HepG2 (cell line): ENCODE data around the gene KIF26B. TPM values are rescaled to one million over a fixed set of nuclear protein-coding genes. Genes with fewer than 3 reads are reported as not detected.

Source experiments
- ATAC-seq: fragments of 200-7000 bp; cut with Tn5 transposase; 3 replicates; pipeline ENCODE4 v1.9.1; 2020; ENCODE audit warnings: mild to moderate bottlenecking, moderate library complexity
- BruUV-seq: library from RNA; stranded (reverse); fragments of 400-500 nt; replicated peaks from 2 replicates; lab custom pipeline; 2021; lab: Mats Ljungman, UMichigan
- CTCF ChIA-PET: fragments of 300-600 bp; formaldehyde crosslinking; extraction: SDS; loops from one replicate; lab custom pipeline; 2021; ENCODE audit warnings: low total read pairs, inconsistent platforms, low intra/inter-chr PET ratio; lab: Yijun Ruan, JAX
- POLR2A ChIA-PET: fragments of 350-600 bp; sonication (Branson Sonifier 250); formaldehyde crosslinking; loops from one replicate; lab custom pipeline; 2020; ENCODE audit warnings: antibody characterized with exemption, inconsistent platforms; lab: Yijun Ruan, JAX
- DNase-seq: peaks from one replicate; pipeline ENCODE4 v3.0.0-alpha.2; 2015; ENCODE audit warnings: low spot score
- FAIRE-seq: peaks from 3 replicates; lab custom pipeline; 2011; peaks lifted over from hg19 to GRCh38; lab: Jason Lieb, UNC
- H2AFZ ChIP-seq: one replicate; pipeline ENCODE4 v1.6.1; 2011; ENCODE audit warnings: low read length, inconsistent platforms
- H3K27ac ChIP-seq: fragments of 300-600 bp; 3 replicates; pipeline ENCODE4 v1.8.0; 2011; ENCODE audit warnings: mixed run types, mild to moderate bottlenecking, mixed read lengths, low read length, inconsistent platforms; ENCODE audit not compliant: insufficient read depth; ENCODE audit errors: extremely low read length
- H3K27me3 ChIP-seq, 2 experiments: fragments of 200-600 bp in 1 of 2; 2 replicates in 1 of 2; 3 replicates in 1 of 2; pipeline versions ENCODE4 v1.6.0 to v1.8.0; 2011; ENCODE audit warnings: low read length in 2 of 2, mild to moderate bottlenecking in 2 of 2, moderate library complexity in 2 of 2, inconsistent platforms in 1 of 2; ENCODE audit not compliant: insufficient read depth in 2 of 2, control insufficient read depth in 1 of 2
- H3K36me3 ChIP-seq, 2 experiments: fragments of 200-600 bp in 1 of 2; replicated peaks in 1 of 2; 2 replicates in 1 of 2; 3 replicates in 1 of 2; pipeline versions ENCODE4 v1.5.1 to v1.8.0; 2011; ENCODE audit warnings: low read length in 2 of 2, inconsistent platforms in 1 of 2; ENCODE audit not compliant: insufficient read depth in 2 of 2, control insufficient read depth in 1 of 2
- H3K4me1 ChIP-seq: 2 replicates; pipeline ENCODE4 v1.5.1; 2012; ENCODE audit warnings: low read length, inconsistent platforms; ENCODE audit not compliant: insufficient read depth
- H3K4me2 ChIP-seq: 2 replicates; pipeline ENCODE4 v1.6.0; 2011; ENCODE audit warnings: low read depth, low read length, inconsistent platforms
- H3K4me3 ChIP-seq, 3 experiments: fragments of 200-600 bp in 1 of 3; sonication (generic), shearing (Covaris generic) in 1 of 3; replicated peaks in 1 of 3; 2 replicates each; pipeline ENCODE4 v1.5.1; 2011 to 2016; ENCODE audit warnings: low read length in 3 of 3, inconsistent platforms in 2 of 3, low read depth in 2 of 3, mild to moderate bottlenecking in 2 of 3, control low read depth in 1 of 3, mixed read lengths in 1 of 3; ENCODE audit not compliant: insufficient read depth in 1 of 3
- H3K79me2 ChIP-seq: one replicate; pipeline ENCODE4 v1.6.1; 2011; ENCODE audit warnings: low read length, inconsistent platforms; ENCODE audit not compliant: insufficient read depth
- H3K9ac ChIP-seq: 2 replicates; pipeline ENCODE4 v1.6.0; 2011; ENCODE audit warnings: mild to moderate bottlenecking, low read depth, low read length, inconsistent platforms; ENCODE audit not compliant: insufficient read depth
- H3K9me3 ChIP-seq: 2 replicates; pipeline ENCODE4 v1.5.1; 2012; ENCODE audit warnings: mild to moderate bottlenecking, low read length
- H4K20me1 ChIP-seq: 2 replicates; pipeline ENCODE4 v1.6.0; 2011; ENCODE audit warnings: inconsistent platforms, mild to moderate bottlenecking, low read length, moderate library complexity; ENCODE audit not compliant: insufficient read depth
- ARID5B ChIP-seq: IDR thresholded peaks from 2 replicates; pipeline ENCODE4 v1.4.0; 2020; ENCODE audit warnings: mild to moderate bottlenecking, missing genetic modification reagents
- ASH2L ChIP-seq: fragments of 300-600, 200-600 bp; sonication (generic); IDR thresholded peaks from 2 replicates; pipeline ENCODE4 v1.7.0; 2017; ENCODE audit warnings: low read depth, mild to moderate bottlenecking, moderate library complexity, mixed read lengths, low read length; ENCODE audit not compliant: insufficient read length
- EP300 ChIP-seq, 3 experiments: sonication (generic) in 1 of 3; formaldehyde crosslinking in 1 of 3; IDR thresholded peaks; 2 replicates each; pipeline versions ENCODE4 v1.5.1 to v1.6.1; 2011 to 2020; ENCODE audit warnings: low read depth in 2 of 3, low read length in 2 of 3, borderline replicate concordance in 1 of 3, improper control_type of control experiment in 1 of 3, mild to moderate bottlenecking in 1 of 3, missing genetic modification reagents in 1 of 3, moderate library complexity in 1 of 3
- THAP7 ChIP-seq: sonication (generic); formaldehyde crosslinking; IDR thresholded peaks from 2 replicates; pipeline ENCODE4 v1.8.1; 2023; ENCODE audit warnings: mild to moderate bottlenecking, missing genetic modification reagents
- U2AF1 ChIP-seq: fragments of 200-400 bp; formaldehyde crosslinking; optimal IDR thresholded peaks from 2 replicates; pipeline ENCODE3; 2017; ENCODE audit warnings: mild to moderate bottlenecking, low read depth, low read length
- ZNF333 ChIP-seq: sonication (generic); formaldehyde crosslinking; IDR thresholded peaks from 2 replicates; pipeline ENCODE4 v1.4.0; 2020; ENCODE audit warnings: mild to moderate bottlenecking, missing genetic modification reagents, borderline replicate concordance
- ZNF704 ChIP-seq: sonication (generic); formaldehyde crosslinking; IDR thresholded peaks from 2 replicates; pipeline ENCODE4 v1.8.1; 2023; ENCODE audit warnings: mild to moderate bottlenecking, inconsistent platforms, moderate library complexity, missing genetic modification reagents, borderline replicate concordance
- WGBS: methylation state at CpG from one replicate; pipeline ENCODE4 v1.1.6; 2017; ENCODE audit warnings: low lambda C conversion rate; 5-methylcytosine and 5-hydroxymethylcytosine counted together
- in situ Hi-C: cut with HindIII; loops from 2 replicates; pipeline ENCODE4 v1.10.0; 2017; ENCODE audit warnings: low pct_unique_long_range_greater_than_20kb; ENCODE audit not compliant: extremely low pct_ligation_motif_present
- intact Hi-C: fragments of 100-400 bp; cut with micrococcal nuclease; formaldehyde crosslinking; loops from one replicate; pipeline ENCODE4 v1.10.0; 2022; ENCODE audit not compliant: unreplicated experiment
- polyA plus RNA-seq, 8 experiments: library from polyadenylated mRNA; depleted of rRNA in 3 of 8; stranded (reverse) in 7 of 8; unstranded in 1 of 8; fragments of >200 nt; fragmentation: Illumina TruSeq in 4 of 8; extraction: Trizol in 4 of 8; gene quantifications; 2 replicates each; pipeline versions ENCODE4 v1.2.1 to v1.2.3, GENCODE V29; 2011 to 2016; ENCODE audit warnings: low read depth in 4 of 8, missing spikeins in 1 of 8, mixed read lengths in 1 of 8; ENCODE audit not compliant: insufficient read depth in 1 of 8
- total RNA-seq, 5 experiments: library from RNA; depleted of rRNA; stranded (reverse); fragments of >200 nt; fragmentation: Illumina TruSeq; extraction: Trizol; gene quantifications; 2 replicates each; pipeline ENCODE4 v1.2.3, GENCODE V29; 2016; ENCODE audit warnings: low read depth in 1 of 5

The KIF26B gene
- total and polyA plus RNA-seq, 2 of the 13 experiments (the other 11 are each of a cell fraction or from before 2014, with no cell fraction given), result 0.08 to 0.09 TPM

GRCh38 chr1:245158913-245159312 is 4.1 kb downstream of the KIF26B start:
- no peak for TF ChIP-seq ZNF333 (CRISPR knock-in tag)
- Histone ChIP-seq H3K27ac (no peak overlapping the region), H3K4me3 (no peak overlapping the region), H3K27me3 (peaks cover 9 to 52% of the 10 kb centered on the region in 2 experiments), H3K9me3 (no peaks in the 10 kb centered on the region), H2AFZ (no peak overlapping the region), H3K9ac (no peak overlapping the region), H3K4me1 (peaks cover 28% of the 10 kb centered on the region), H3K79me2 (no peaks in the 10 kb centered on the region), H3K4me2 (no peak overlapping the region), H4K20me1 (no peaks in the 10 kb centered on the region), H3K36me3 (no peaks in the 10 kb centered on the region)
- FAIRE-seq (no peak), ATAC-seq (no peak), DNase-seq (no peak)
- intact Hi-C loops (loop anchor here (5.0 to 10.0 kb wide), 2 partner anchors 238 to 956 kb away; no protein-coding TSS in a partner anchor), in situ Hi-C loops (loop anchor here (5.0 to 25.0 kb wide), 3 partner anchors 118 to 1328 kb away; no protein-coding TSS in a partner anchor)
- POLR2A ChIA-PET, result no interaction called here
- CTCF ChIA-PET, result no interaction called here
- BruUV-seq, result no TSS peak
- WGBS, result 65% methylated on average over 3 of the region's 3 CpGs

GRCh38 chr1:245160288-245160687 is 5.5 kb downstream of the KIF26B start:
- no peaks in the 10 kb centered on the region for H4K20me1 ChIP-seq
- WGBS, result 24% methylated on average over 5 of the region's 5 CpGs
- in situ Hi-C loops, result loop anchor here (25.0 kb wide), 1 partner anchor 1327 kb away; no protein-coding TSS in a partner anchor
- H3K27me3 ChIP-seq, result peaks cover 7 to 38% of the 10 kb centered on the region in 2 experiments
- ATAC-seq (no peak), DNase-seq (no peak), FAIRE-seq (no peak)
- no peaks in the 10 kb centered on the region for H3K79me2 ChIP-seq
- H3K4me2 ChIP-seq, result no peak overlapping the region
- ChIA-PET POLR2A (no interaction called here), CTCF (no interaction called here)
- H3K9ac ChIP-seq, result no peak overlapping the region
- intact Hi-C loops, result no loop called here
- no peaks in the 10 kb centered on the region for H3K36me3 ChIP-seq
- no peak overlapping the region for H3K4me3 ChIP-seq
- no TSS peak for BruUV-seq
- H2AFZ ChIP-seq, result no peak overlapping the region
- H3K27ac ChIP-seq, result no peak overlapping the region
- peaks cover 19% of the 10 kb centered on the region for H3K4me1 ChIP-seq
- H3K9me3 ChIP-seq, result no peaks in the 10 kb centered on the region
- no peak for TF ChIP-seq ARID5B (CRISPR knock-in tag)
- TF ChIP-seq THAP7 (CRISPR knock-in tag), result no peak
- TF ChIP-seq U2AF1, result no peak
- TF ChIP-seq EP300 (IDR thresholded peaks at IDR 0.05; ENCODE audit: low read depth in 2 of 2, low read length in 2 of 2), result no peak
- TF ChIP-seq EP300 (CRISPR knock-in tag; IDR thresholded peaks at IDR 0.05; ENCODE audit: borderline replicate concordance), result no peak
- no peak for TF ChIP-seq ZNF704 (CRISPR knock-in tag)
- TF ChIP-seq ASH2L, result no peak
